Thoracic aorta (tissue), 2 donors: Measurements from ENCODE around the gene HIVEP2. TPM values are rescaled to one million over a fixed set of nuclear protein-coding genes. Genes with fewer than 3 reads are reported as not detected.
A peak's percentile ranks its signal among the peaks of the same experiment; 100 is the strongest.

Experiments used
- ATAC-seq: fragments of 150-250 bp; one replicate; pipeline ENCODE4 v1.8.0; 2017; ENCODE audit warnings: low read depth; ENCODE audit not compliant: insufficient number of reproducible peaks, low FRiP score
- DNase-seq: peaks from one replicate; pipeline ENCODE4 v3.0.0-alpha.2; 2020; ENCODE audit warnings: low spot score
- H3K27ac ChIP-seq, 2 donors: fragments of 200-600 bp; sonication (generic); 1 replicate in 1 of 2; 2 replicates in 1 of 2; pipeline ENCODE4 v1.5.1; 2016; ENCODE audit warnings: mild to moderate bottlenecking in 2 of 2, moderate library complexity in 2 of 2
- H3K27me3 ChIP-seq: fragments of 200-600 bp; sonication (generic); replicated peaks from 2 replicates; pipeline ENCODE4 v1.6.0; 2016; ENCODE audit warnings: mild to moderate bottlenecking; ENCODE audit not compliant: insufficient read depth
- H3K36me3 ChIP-seq: fragments of 200-600 bp; sonication (generic); one replicate; pipeline ENCODE4 v1.5.1; 2016
- H3K4me1 ChIP-seq, 2 donors: fragments of 200-600 bp; sonication (generic); 1 replicate in 1 of 2; 2 replicates in 1 of 2; pipeline versions ENCODE4 v1.5.1 to v1.6.0; 2016; ENCODE audit warnings: low read depth in 2 of 2, mild to moderate bottlenecking in 1 of 2; ENCODE audit not compliant: control insufficient read depth in 1 of 2
- H3K4me3 ChIP-seq: fragments of 200-600 bp; sonication (generic); 2 replicates; pipeline ENCODE4 v1.5.1; 2016; ENCODE audit warnings: mild to moderate bottlenecking
- H3K9me3 ChIP-seq: fragments of 200-600 bp; sonication (generic); 2 replicates; pipeline ENCODE4 v1.5.1; 2016
- CTCF ChIP-seq: fragments of 200-600 bp; sonication (generic); IDR thresholded peaks from one replicate; pipeline ENCODE4 v1.5.1; 2019; ENCODE audit warnings: antibody characterized with exemption
- total RNA-seq, 2 donors: library from RNA; depleted of rRNA; stranded (reverse); fragments of >200 nt; gene quantifications; one replicate each; pipeline versions ENCODE4 v1.1.0 to v1.2.3, GENCODE V29; 2016

The HIVEP2 gene
- total RNA-seq, 2 donors from 2014 or later = 32.9 to 51.7 TPM

GRCh38 chr6:142821164-142821716 is 123.7 kb downstream of the HIVEP2 start:
- no peak overlapping the region for H3K4me3 ChIP-seq
- no peaks in the 10 kb centered on the region for H3K27me3 ChIP-seq
- DNase-seq (no peak), ATAC-seq (no peak)
- peak overlapping the region in 1 of 2 donors; percentile 9 for H3K27ac ChIP-seq
- no peaks in the 10 kb centered on the region for H3K36me3 ChIP-seq
- no peaks in the 10 kb centered on the region for H3K9me3 ChIP-seq
- peaks cover 24 to 29% of the 10 kb centered on the region in 2 donors for H3K4me1 ChIP-seq
- TF ChIP-seq CTCF = no peak

GRCh38 chr6:142820338-142821051 is 124.5 kb downstream of the HIVEP2 start:
- Histone ChIP-seq H3K9me3 (no peaks in the 10 kb centered on the region), H3K36me3 (no peaks in the 10 kb centered on the region), H3K4me3 (peak overlapping the region; percentile 67), H3K4me1 (peaks cover 24 to 32% of the 10 kb centered on the region in 2 donors), H3K27me3 (no peaks in the 10 kb centered on the region), H3K27ac (peak overlapping the region in 1 of 2 donors; percentile 35)
- no peak for TF ChIP-seq CTCF
- ATAC-seq (no peak), DNase-seq (no peak)

- peaks cover 24 to 33% of the 10 kb centered on the region in 2 donors for H3K4me1 ChIP-seq
- no peak for TF ChIP-seq CTCF
These were observed 125.2 kb downstream of the HIVEP2 start for GRCh38 chr6:142819603-142820337.

GRCh38 chr6:142816486-142816885 is 128.5 kb downstream of the HIVEP2 start:
- Histone ChIP-seq H3K9me3 (no peaks in the 10 kb centered on the region), H3K4me3 (no peak overlapping the region), H3K27me3 (no peaks in the 10 kb centered on the region), H3K36me3 (no peaks in the 10 kb centered on the region), H3K4me1 (peaks cover 14 to 16% of the 10 kb centered on the region in 2 donors), H3K27ac (peak overlapping the region in 1 of 2 donors; percentile 28)
- TF ChIP-seq CTCF = no peak
- ATAC-seq = no peak
- DNase-seq = no peak

More at GRCh38 chr6:142819603-142820337, 125.2 kb downstream of the HIVEP2 start:
- Histone ChIP-seq H3K36me3 (no peaks in the 10 kb centered on the region), H3K27ac (peak overlapping the region; percentile 16 to 35), H3K27me3 (no peaks in the 10 kb centered on the region), H3K4me3 (peak overlapping the region; percentile 67), H3K9me3 (no peaks in the 10 kb centered on the region)
- DNase-seq (no peak), ATAC-seq (no peak)

GRCh38 chr6:142816031-142816430 is 128.9 kb downstream of the HIVEP2 start:
- no peak for ATAC-seq
- no peaks in the 10 kb centered on the region for H3K36me3 ChIP-seq
- H3K9me3 ChIP-seq = no peaks in the 10 kb centered on the region
- H3K4me1 ChIP-seq = peaks cover 10 to 12% of the 10 kb centered on the region in 2 donors
- no peak overlapping the region for H3K4me3 ChIP-seq
- no peak for TF ChIP-seq CTCF
- no peak for DNase-seq
- peak overlapping the region in 1 of 2 donors; percentile 28 for H3K27ac ChIP-seq
- H3K27me3 ChIP-seq = no peaks in the 10 kb centered on the region
